ENCODE results near the gene DDX39A.

Gene DDX39A

DNA sequence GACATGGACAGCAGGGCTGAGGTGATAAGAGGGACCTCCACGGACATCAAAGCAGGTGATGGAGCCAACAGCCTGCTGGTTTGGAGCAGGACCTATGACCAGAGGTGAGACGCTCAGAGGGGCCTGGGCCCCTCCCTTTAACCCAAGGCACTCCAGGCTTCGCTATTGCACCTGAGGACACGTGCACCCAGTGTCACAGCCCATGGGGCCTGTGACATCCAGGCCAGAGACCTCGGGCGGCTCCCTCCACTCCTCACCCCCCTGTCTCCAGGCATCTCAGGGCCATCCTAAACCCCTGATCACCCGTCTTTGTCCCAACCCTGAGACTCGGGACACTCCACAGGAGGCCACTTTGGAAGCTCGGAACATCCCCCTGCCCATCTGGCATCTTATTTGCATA lies 25.0 kb downstream of the DDX39A start:
- no peaks in the 10 kb centered on the region for H3K27me3 ChIP-seq
- no peak overlapping the region for H3K4me3 ChIP-seq
- intact Hi-C loops (cut with DNase I; ENCODE audit: low total_unique reads): no loop called here
- DNase-seq: no peak
- TF ChIP-seq, protein P1, sequence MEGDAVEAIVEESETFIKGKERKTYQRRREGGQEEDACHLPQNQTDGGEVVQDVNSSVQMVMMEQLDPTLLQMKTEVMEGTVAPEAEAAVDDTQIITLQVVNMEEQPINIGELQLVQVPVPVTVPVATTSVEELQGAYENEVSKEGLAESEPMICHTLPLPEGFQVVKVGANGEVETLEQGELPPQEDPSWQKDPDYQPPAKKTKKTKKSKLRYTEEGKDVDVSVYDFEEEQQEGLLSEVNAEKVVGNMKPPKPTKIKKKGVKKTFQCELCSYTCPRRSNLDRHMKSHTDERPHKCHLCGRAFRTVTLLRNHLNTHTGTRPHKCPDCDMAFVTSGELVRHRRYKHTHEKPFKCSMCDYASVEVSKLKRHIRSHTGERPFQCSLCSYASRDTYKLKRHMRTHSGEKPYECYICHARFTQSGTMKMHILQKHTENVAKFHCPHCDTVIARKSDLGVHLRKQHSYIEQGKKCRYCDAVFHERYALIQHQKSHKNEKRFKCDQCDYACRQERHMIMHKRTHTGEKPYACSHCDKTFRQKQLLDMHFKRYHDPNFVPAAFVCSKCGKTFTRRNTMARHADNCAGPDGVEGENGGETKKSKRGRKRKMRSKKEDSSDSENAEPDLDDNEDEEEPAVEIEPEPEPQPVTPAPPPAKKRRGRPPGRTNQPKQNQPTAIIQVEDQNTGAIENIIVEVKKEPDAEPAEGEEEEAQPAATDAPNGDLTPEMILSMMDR (IDR thresholded peaks at IDR 0.05): no peak
- peaks cover 52 to 86% (median 78%) of the 10 kb centered on the region in 3 donors for H3K36me3 ChIP-seq
- no peaks in the 10 kb centered on the region for H3K9me3 ChIP-seq
- no peaks in the 10 kb centered on the region for H3K4me1 ChIP-seq
- no peak overlapping the region for H3K27ac ChIP-seq

DNA sequence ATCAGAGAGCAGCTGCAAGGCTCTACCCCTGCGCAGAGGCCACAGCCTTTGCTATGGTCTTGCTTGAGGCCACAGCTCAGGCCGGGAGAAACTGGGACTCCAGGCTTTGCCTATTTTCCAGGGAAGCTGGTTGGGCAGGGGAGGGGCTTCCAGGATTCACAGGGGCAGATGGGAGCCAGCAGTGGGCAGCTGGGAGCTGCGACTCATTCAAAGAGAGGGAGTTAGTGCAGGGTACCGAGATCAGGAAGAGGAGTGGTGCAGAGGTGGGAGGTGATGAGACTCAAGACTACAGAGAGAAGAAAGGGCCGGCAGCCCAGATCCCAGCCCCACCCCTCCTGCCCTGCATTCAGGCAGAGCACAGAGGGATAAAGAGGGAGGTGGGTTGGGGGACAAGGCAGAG lies 25.8 kb downstream of the DDX39A start:
- Histone ChIP-seq H3K27ac (no peak overlapping the region), H3K4me3 (no peak overlapping the region), H3K36me3 (peaks cover 51 to 86% (median 79%) of the 10 kb centered on the region in 3 donors), H3K9me3 (no peaks in the 10 kb centered on the region), H3K27me3 (no peaks in the 10 kb centered on the region), H3K4me1 (no peaks in the 10 kb centered on the region)
- DNase-seq: no peak
- TF ChIP-seq, protein P1 (IDR thresholded peaks at IDR 0.05): no peak
- intact Hi-C loops (cut with DNase I; ENCODE audit: low total_unique reads): no loop called here

DNA sequence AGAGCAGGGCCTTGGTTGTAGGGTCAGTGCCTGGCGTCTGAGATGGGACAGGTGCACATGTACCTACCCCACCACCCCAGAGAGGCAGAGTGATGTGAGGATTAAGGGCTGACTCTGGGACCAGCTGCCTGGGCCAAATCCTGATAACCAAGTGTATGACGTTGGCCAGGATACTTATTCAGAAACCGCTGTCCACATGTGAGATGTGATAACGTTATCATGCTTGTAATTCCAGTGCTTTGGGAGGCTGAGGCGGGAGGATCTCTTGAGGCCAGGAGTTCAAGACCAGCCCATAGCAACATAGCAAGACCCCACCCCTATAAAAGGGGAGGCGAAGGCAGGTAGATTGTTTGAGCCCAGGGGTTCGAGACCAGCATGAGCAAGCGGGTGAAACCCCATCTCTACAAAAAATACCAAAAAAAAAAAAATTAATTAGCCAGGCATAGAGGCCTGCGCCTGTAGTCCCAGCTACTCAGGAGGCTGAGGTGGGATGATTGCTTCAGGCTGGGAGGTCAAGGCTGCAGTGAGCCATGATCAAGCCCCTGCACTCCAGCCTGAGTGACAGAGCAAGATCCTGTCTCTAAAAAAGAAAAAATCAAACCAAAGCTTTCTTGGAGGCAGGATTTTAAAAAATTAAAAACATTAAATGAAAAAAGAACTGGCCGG lies 27.9 kb downstream of the DDX39A start:
- no peak for DNase-seq
- Histone ChIP-seq H3K27ac (no peak overlapping the region), H3K36me3 (peaks cover 41 to 71% (median 71%) of the 10 kb centered on the region in 3 donors), H3K4me1 (peaks cover 0 to 4% (median 0%) of the 10 kb centered on the region in 4 donors), H3K9me3 (no peaks in the 10 kb centered on the region), H3K27me3 (no peaks in the 10 kb centered on the region), H3K4me3 (no peak overlapping the region)
- intact Hi-C loops (cut with DNase I; ENCODE audit: low total_unique reads): no loop called here
- TF ChIP-seq, protein P1 (IDR thresholded peaks at IDR 0.05): no peak

DNA sequence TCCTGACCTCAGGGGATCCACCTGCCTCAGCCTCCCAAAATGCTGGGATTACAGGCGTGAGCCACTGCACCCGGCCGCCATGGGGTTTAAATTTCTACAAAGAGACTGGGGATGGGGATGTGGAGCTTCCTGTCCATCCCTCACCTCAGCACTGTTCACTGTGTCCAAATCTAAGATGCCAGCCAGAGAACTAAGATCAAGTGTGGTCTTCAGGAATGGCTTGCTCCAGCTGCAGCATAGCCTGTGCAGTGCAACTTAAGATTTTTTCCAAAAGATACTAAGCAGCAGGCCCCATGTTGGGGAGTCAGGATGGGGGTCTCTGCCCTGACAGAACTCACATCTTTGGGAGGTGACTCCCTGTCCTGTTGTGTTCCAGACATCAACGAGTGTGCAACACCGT lies 28.6 kb downstream of the DDX39A start:
- Histone ChIP-seq H3K36me3 (peaks cover 37 to 64% (median 64%) of the 10 kb centered on the region in 3 donors), H3K27me3 (no peaks in the 10 kb centered on the region), H3K27ac (no peak overlapping the region), H3K4me1 (peaks cover 0 to 10% (median 0%) of the 10 kb centered on the region in 4 donors), H3K4me3 (no peak overlapping the region), H3K9me3 (no peaks in the 10 kb centered on the region)
- intact Hi-C loops (cut with DNase I; ENCODE audit: low total_unique reads): no loop called here
- TF ChIP-seq, protein P1 (IDR thresholded peaks at IDR 0.05): no peak
- DNase-seq: no peak

DNA sequence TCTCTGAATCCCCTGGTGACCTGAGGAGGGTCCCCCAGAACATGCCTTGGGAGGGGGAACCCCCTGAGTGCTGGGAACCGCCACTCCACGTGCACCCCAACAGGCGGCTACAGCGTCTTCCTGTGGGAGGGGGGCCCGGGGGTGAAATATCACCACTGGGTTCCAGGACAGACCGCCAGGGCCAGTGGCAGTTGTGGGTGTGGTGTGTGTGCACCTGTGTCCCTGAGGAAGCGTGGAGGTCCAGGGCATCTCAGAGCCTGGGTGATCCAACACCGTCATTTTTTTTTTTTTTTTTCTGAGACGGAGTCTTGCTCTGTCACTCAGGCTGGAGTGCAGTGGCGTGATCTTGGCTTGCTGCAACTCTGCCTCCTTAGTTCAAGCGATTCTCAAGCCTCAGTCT lies 33.6 kb downstream of the DDX39A start:
- H3K27ac ChIP-seq: peak overlapping the region; percentile 89 to 94
- TF ChIP-seq, protein P1 (IDR thresholded peaks at IDR 0.05): no peak
- H3K36me3 ChIP-seq: peaks cover 9 to 14% (median 13%) of the 10 kb centered on the region in 3 donors

More for the DNA sequence above, 33.6 kb downstream of the DDX39A start:
- intact Hi-C loops (cut with DNase I; ENCODE audit: low total_unique reads): no loop called here
- no peaks in the 10 kb centered on the region for H3K27me3 ChIP-seq
- no peak for DNase-seq
- H3K4me3 ChIP-seq: peak overlapping the region in 1 of 2 donors; percentile 79
- no peaks in the 10 kb centered on the region for H3K9me3 ChIP-seq
- H3K4me1 ChIP-seq: peaks cover 0 to 51% (median 28%) of the 10 kb centered on the region in 4 donors
